GM12865 (cell line): ENCODE data around the gene STXBP5L.
A peak's percentile ranks its signal among the peaks of the same experiment; 100 is the strongest.
"Not testable (repeated sequence)": the region's sequence is repeated elsewhere in the genome, so short reads cannot be mapped to it uniquely, and the experiment has no call there.

Source experiments
- DNase-seq: peaks from one replicate; pipeline ENCODE4 v3.0.0; 2010; ENCODE audit warnings: low read depth
- H3K4me3 ChIP-seq: 2 replicates; pipeline ENCODE4 v1.5.1; 2011; ENCODE audit warnings: mild to moderate bottlenecking, low read depth, low read length, control low read depth
- TF ChIP-seq, protein P1 (sequence below): IDR thresholded peaks from 2 replicates; pipeline ENCODE4 v1.5.1; 2011; ENCODE audit warnings: low read length, control low read depth, low read depth, inconsistent platforms; ENCODE audit not compliant: insufficient read depth; ENCODE audit errors: missing control alignments

STXBP5L gene

GRCh38 chr3:121228971-121229370, 321.0 kb downstream of the STXBP5L start:
- TF ChIP-seq, protein P1, sequence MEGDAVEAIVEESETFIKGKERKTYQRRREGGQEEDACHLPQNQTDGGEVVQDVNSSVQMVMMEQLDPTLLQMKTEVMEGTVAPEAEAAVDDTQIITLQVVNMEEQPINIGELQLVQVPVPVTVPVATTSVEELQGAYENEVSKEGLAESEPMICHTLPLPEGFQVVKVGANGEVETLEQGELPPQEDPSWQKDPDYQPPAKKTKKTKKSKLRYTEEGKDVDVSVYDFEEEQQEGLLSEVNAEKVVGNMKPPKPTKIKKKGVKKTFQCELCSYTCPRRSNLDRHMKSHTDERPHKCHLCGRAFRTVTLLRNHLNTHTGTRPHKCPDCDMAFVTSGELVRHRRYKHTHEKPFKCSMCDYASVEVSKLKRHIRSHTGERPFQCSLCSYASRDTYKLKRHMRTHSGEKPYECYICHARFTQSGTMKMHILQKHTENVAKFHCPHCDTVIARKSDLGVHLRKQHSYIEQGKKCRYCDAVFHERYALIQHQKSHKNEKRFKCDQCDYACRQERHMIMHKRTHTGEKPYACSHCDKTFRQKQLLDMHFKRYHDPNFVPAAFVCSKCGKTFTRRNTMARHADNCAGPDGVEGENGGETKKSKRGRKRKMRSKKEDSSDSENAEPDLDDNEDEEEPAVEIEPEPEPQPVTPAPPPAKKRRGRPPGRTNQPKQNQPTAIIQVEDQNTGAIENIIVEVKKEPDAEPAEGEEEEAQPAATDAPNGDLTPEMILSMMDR = no peak
- no peak for DNase-seq
- H3K4me3 ChIP-seq = no peak overlapping the region

GRCh38 chr3:121230194-121230593, 322.2 kb downstream of the STXBP5L start:
- H3K4me3 ChIP-seq, DNase-seq: not testable (repeated sequence)

DNA sequence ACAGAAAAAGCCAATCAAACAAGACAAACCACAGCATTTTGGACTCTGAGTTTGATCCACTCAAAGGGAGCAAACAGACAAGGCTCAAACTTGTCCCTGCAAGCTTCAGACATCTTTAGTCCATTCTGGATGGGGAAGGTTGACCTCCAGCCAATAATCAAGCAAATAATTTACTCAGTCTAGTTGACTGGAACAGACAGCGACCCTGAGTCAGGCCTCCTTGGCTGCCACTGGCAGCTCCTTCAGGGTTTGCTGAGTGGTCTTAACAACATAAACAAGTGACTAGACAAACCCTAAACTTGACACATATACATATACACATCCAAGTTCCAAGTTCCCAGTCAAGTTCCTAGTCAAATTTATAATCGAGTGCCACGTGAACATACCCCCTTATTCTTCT, 323.9 kb downstream of the STXBP5L start:
- no peak for DNase-seq
- TF ChIP-seq, protein P1 = no peak
- H3K4me3 ChIP-seq = no peak overlapping the region

DNA sequence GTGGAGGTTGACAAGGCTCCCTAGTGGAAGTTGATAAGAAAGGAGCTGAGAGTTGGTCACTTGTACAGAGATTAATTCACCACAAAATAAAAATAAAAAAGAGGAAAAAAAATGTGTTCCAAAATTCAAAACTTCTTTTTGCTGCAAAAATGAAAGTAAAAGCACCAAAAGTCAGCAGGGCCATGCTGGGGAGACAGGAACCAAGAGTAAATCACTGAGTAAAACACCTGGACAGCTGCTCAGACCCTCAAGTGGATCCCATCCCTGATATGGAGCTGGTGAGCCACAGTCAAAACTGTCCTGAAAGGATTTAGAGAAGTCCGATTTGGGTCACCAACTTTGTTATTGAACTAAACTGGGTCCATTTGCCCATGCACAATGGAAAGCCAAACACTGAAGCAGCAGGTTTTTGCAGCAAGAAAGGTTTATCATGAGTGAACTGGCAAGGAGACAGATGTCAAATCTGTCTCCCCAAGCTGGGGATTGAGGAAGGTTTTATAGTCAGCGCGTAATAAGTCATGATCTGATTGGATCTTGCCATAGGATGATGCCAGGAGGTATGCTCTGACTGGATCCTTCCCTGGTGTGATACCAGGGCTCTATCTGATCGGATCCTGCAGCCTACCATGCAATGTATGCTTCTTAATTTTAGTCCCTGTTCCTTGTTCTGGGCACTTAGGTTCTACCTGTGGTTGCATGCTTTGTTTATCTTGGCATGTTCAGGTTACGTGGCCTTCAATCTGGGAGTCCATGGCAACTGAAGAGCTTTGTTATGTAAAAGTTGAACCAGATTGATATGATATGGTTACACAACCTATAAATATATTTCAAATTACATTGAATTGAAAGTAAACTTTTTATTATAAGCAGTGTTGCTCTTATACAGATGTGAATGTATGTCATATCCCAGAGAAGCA, 324.6 kb downstream of the STXBP5L start:
- DNase-seq = peak; percentile 22
- TF ChIP-seq, protein P1 = no peak
- H3K4me3 ChIP-seq = 0 out of 2 replicates have a peak overlapping the region, but pooled peaks have one; percentile 3

GRCh38 chr3:121243208-121243607, 335.2 kb downstream of the STXBP5L start:
- no peak for DNase-seq
- TF ChIP-seq, protein P1 = no peak
- H3K4me3 ChIP-seq = no peak overlapping the region

- TF ChIP-seq, protein P1 = no peak
- DNase-seq = no peak
- H3K4me3 ChIP-seq = no peak overlapping the region
Measured at GRCh38 chr3:121252676-121253075, 344.7 kb downstream of the STXBP5L start.

DNA sequence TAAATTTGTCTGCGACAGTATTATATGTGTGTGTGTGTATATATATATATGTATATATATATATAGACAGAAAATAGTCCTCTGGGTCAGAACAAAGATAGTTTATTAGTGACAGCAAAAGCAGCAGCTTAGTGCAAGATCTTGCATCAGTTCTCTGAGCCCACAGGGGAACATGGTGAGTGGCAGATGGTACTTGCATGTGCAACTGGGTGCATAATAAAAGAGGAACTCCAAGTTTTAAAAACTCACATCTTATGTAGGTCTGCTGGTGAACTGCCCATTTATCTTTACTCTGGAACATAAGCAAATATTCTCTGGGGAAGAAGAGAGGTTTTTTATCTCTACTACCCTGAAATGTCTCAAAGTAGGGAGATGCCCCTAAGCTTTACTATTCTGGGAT, 361.4 kb downstream of the STXBP5L start:
- TF ChIP-seq, protein P1 = no peak
- DNase-seq = no peak

More for the DNA sequence above, 361.4 kb downstream of the STXBP5L start:
- no peak overlapping the region for H3K4me3 ChIP-seq
